ENCODE results near the gene CWC25. TPM values are rescaled to one million over a fixed set of nuclear protein-coding genes. Genes with fewer than 3 reads are reported as not detected.

The CWC25 gene
- total and polyA plus RNA-seq, 7 donors = 11.3 to 32.4 (median 16.4) TPM

GRCh38 chr17:38871247-38872015 is 46.3 kb upstream of the CWC25 start:
- H3K36me3 ChIP-seq = no peaks in the 10 kb centered on the region
- H3K4me1 ChIP-seq = peaks cover 0 to 74% (median 55%) of the 10 kb centered on the region in 4 donors
- peak overlapping the region; percentile 95 to 99 (median 97) for H3K27ac ChIP-seq
- H3K9me3 ChIP-seq = no peaks in the 10 kb centered on the region
- peak; percentile 82 for DNase-seq
- intact Hi-C loops (cut with DNase I) = loop anchor here (5.0 kb wide), 2 partner anchors 51 to 96 kb away; partner anchors contain the start of gene FBXO47
- 6 to 20% methylated on average over 11 of the region's 11 CpGs for WGBS, 2 donors
- H3K27me3 ChIP-seq = no peaks in the 10 kb centered on the region
- TF ChIP-seq POLR2AphosphoS5 (IDR thresholded peaks at IDR 0.05) (peak in 2 of 4 donors; percentile 25 to 48), CTCF (IDR thresholded peaks at IDR 0.05) (no peak), EP300 (IDR thresholded peaks at IDR 0.05) (no peak)
- peak overlapping the region; percentile 71 to 95 (median 91) for H3K4me3 ChIP-seq

- H3K36me3 ChIP-seq = no peaks in the 10 kb centered on the region
- intact Hi-C loops (cut with DNase I) = loop anchor here (5.0 kb wide), 2 partner anchors 52 to 97 kb away; partner anchors contain the start of gene FBXO47
- TF ChIP-seq EP300 (IDR thresholded peaks at IDR 0.05) (no peak), POLR2AphosphoS5 (IDR thresholded peaks at IDR 0.05) (peak in 1 of 4 donors; percentile 9), CTCF (IDR thresholded peaks at IDR 0.05) (no peak)
- H3K9me3 ChIP-seq = no peaks in the 10 kb centered on the region
- peak overlapping the region; percentile 71 to 95 (median 91) for H3K4me3 ChIP-seq
- 1% methylated on average over 56 of the region's 56 CpGs for WGBS, 2 donors
- peak overlapping the region; percentile 95 to 99 (median 97) for H3K27ac ChIP-seq
- peak; percentile 91 for DNase-seq
- H3K4me1 ChIP-seq = peaks cover 0 to 66% (median 49%) of the 10 kb centered on the region in 4 donors
- H3K27me3 ChIP-seq = no peaks in the 10 kb centered on the region
These were observed 45.4 kb upstream of the CWC25 start for GRCh38 chr17:38870259-38871165.

- TF ChIP-seq POLR2A (IDR thresholded peaks at IDR 0.05) (peak; percentile 86 to 96), EP300 (IDR thresholded peaks at IDR 0.05) (no peak), CTCF (IDR thresholded peaks at IDR 0.05) (peak in 1 of 4 experiments; percentile 15), POLR2AphosphoS5 (IDR thresholded peaks at IDR 0.05) (peak; percentile 96 to 99 (median 99))
- intact Hi-C loops (cut with DNase I) = loop anchor here (1.0 to 5.0 kb wide), 4 partner anchors 44 to 283 kb away; partner anchors contain the start of genes CWC25, FBXO47 and PLXDC1
- WGBS, 2 donors = 0 to 1% methylated on average over 73 of the region's 73 CpGs
- no peaks in the 10 kb centered on the region for H3K27me3 ChIP-seq
- no peaks in the 10 kb centered on the region for H3K9me3 ChIP-seq
- H3K27ac ChIP-seq = peak within 1 kb of the TSS; percentile 95 to 99 (median 97)
- peak; percentile 94 for DNase-seq
- H3K4me3 ChIP-seq = peak within 1 kb of the TSS; percentile 71 to 95 (median 91)
- H3K36me3 ChIP-seq = no peaks in the 10 kb centered on the region
- H3K4me1 ChIP-seq = peaks cover 0 to 58% (median 41%) of the 10 kb centered on the region in 4 donors
These were observed 44.6 kb upstream of the CWC25 start, which contains the start of gene LASP1 for GRCh38 chr17:38869526-38870258. LASP1 (plus strand) TSS chr17:38870058; CDS start chr17:38870190, 132 bp downstream.
